HL-60 (cell line): ENCODE data around the gene TNFRSF8.

Experiments
- GABPA ChIP-seq: IDR thresholded peaks from 2 replicates; pipeline ENCODE4 v1.6.1; 2012; ENCODE audit warnings: low read depth
- TF ChIP-seq, protein P1 (sequence below): IDR thresholded peaks from one replicate; pipeline ENCODE4 v1.5.1; 2011; ENCODE audit warnings: low read length, control low read depth, inconsistent platforms; ENCODE audit not compliant: insufficient read depth
- TF ChIP-seq, protein P2 (sequence below): IDR thresholded peaks from 2 replicates; pipeline ENCODE4 v1.6.1; 2012; ENCODE audit warnings: low read depth; ENCODE audit not compliant: insufficient replicate concordance

DNA sequence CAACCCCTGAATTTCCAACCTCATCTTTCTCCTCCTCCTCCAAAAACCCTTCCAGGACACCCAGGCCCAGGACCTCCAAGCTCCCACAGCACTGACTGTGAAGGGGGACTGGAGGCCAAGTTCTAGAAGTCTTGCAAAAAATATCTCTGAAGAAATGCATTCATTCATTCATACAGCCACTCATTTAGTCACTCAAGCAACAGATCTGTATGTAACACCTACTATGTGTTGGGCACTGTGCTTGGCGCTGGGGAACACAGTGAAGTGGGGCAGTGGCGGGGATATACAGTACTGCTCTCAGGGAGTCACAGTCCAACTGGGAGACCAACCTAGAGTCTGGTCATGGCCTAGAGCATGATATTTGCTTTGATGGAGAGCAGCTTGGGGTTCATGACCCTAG, 88.4 kb downstream of the TNFRSF8 start:
- TF ChIP-seq, protein P1, sequence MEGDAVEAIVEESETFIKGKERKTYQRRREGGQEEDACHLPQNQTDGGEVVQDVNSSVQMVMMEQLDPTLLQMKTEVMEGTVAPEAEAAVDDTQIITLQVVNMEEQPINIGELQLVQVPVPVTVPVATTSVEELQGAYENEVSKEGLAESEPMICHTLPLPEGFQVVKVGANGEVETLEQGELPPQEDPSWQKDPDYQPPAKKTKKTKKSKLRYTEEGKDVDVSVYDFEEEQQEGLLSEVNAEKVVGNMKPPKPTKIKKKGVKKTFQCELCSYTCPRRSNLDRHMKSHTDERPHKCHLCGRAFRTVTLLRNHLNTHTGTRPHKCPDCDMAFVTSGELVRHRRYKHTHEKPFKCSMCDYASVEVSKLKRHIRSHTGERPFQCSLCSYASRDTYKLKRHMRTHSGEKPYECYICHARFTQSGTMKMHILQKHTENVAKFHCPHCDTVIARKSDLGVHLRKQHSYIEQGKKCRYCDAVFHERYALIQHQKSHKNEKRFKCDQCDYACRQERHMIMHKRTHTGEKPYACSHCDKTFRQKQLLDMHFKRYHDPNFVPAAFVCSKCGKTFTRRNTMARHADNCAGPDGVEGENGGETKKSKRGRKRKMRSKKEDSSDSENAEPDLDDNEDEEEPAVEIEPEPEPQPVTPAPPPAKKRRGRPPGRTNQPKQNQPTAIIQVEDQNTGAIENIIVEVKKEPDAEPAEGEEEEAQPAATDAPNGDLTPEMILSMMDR = no peak
- TF ChIP-seq, protein P2, sequence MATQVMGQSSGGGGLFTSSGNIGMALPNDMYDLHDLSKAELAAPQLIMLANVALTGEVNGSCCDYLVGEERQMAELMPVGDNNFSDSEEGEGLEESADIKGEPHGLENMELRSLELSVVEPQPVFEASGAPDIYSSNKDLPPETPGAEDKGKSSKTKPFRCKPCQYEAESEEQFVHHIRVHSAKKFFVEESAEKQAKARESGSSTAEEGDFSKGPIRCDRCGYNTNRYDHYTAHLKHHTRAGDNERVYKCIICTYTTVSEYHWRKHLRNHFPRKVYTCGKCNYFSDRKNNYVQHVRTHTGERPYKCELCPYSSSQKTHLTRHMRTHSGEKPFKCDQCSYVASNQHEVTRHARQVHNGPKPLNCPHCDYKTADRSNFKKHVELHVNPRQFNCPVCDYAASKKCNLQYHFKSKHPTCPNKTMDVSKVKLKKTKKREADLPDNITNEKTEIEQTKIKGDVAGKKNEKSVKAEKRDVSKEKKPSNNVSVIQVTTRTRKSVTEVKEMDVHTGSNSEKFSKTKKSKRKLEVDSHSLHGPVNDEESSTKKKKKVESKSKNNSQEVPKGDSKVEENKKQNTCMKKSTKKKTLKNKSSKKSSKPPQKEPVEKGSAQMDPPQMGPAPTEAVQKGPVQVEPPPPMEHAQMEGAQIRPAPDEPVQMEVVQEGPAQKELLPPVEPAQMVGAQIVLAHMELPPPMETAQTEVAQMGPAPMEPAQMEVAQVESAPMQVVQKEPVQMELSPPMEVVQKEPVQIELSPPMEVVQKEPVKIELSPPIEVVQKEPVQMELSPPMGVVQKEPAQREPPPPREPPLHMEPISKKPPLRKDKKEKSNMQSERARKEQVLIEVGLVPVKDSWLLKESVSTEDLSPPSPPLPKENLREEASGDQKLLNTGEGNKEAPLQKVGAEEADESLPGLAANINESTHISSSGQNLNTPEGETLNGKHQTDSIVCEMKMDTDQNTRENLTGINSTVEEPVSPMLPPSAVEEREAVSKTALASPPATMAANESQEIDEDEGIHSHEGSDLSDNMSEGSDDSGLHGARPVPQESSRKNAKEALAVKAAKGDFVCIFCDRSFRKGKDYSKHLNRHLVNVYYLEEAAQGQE = no peak
- no peak for TF ChIP-seq GABPA
